Body of pancreas (tissue), 4 donors: ENCODE results near the gene NFIA. TPM values are rescaled to one million over a fixed set of nuclear protein-coding genes. Genes with fewer than 3 reads are reported as not detected.

Experiments
- ATAC-seq: fragments of 150-250 bp; one replicate; pipeline ENCODE4 v1.9.1; 2016
- DNase-seq, 4 donors: peaks; one replicate each; pipeline ENCODE4 v3.0.0-alpha.2; 2019
- H3K27ac ChIP-seq, 4 donors: fragments of 200-600 bp; sonication (generic); 1 replicate in 3 of 4; 2 replicates in 1 of 4; pipeline versions ENCODE4 v1.5.1 to v1.6.1; 2016 to 2019; ENCODE audit warnings: mild to moderate bottlenecking in 1 of 4, mixed read lengths in 1 of 4, moderate library complexity in 1 of 4
- H3K27me3 ChIP-seq, 2 donors: fragments of 200-600 bp; sonication (generic); one replicate each; pipeline ENCODE4 v1.6.0; 2016; ENCODE audit warnings: mild to moderate bottlenecking in 1 of 2
- H3K36me3 ChIP-seq, 2 donors: fragments of 200-600 bp; sonication (generic); replicated peaks in 1 of 2; 2 replicates each; pipeline ENCODE4 v1.5.1; 2016; ENCODE audit warnings: low read depth in 2 of 2; ENCODE audit not compliant: insufficient read depth in 1 of 2
- H3K4me1 ChIP-seq: fragments of 200-600 bp; sonication (generic); one replicate; pipeline ENCODE4 v1.6.0; 2016
- H3K4me3 ChIP-seq, 2 donors: fragments of 200-600 bp; sonication (generic); 1 replicate in 1 of 2; 2 replicates in 1 of 2; pipeline ENCODE4 v1.5.1; 2016 to 2019
- H3K9me3 ChIP-seq, 3 donors: fragments of 200-600 bp; sonication (generic); 1 replicate in 2 of 3; 2 replicates in 1 of 3; pipeline ENCODE4 v1.5.1; 2016
- CTCF ChIP-seq, 7 experiments: fragments of 450-650 bp in 4 of 7; fragments of 200-600 bp in 3 of 7; sonication (generic) in 3 of 7; IDR thresholded peaks; one replicate each; pipeline ENCODE4 v1.5.1; 2016 to 2019; ENCODE audit warnings: antibody characterized with exemption in 7 of 7
- POLR2A ChIP-seq, 3 donors: fragments of 450-650 bp; IDR thresholded peaks; one replicate each; pipeline ENCODE4 v1.6.1; 2016; ENCODE audit warnings: antibody characterized with exemption in 3 of 3, mild to moderate bottlenecking in 2 of 3
- WGBS, 2 donors: methylation state at CpG; one replicate each; pipeline ENCODE4 v1.1.5; 2017; 5-methylcytosine and 5-hydroxymethylcytosine counted together
- intact Hi-C: fragments of 100-400 bp; cut with DNase I; formaldehyde crosslinking; loops from one replicate; pipeline ENCODE4 v1.15.1; 2023
- total RNA-seq, 2 donors: library from RNA; depleted of rRNA; stranded (reverse); fragments of >200 nt; gene quantifications; one replicate each; pipeline ENCODE4 v1.1.0, GENCODE V29; 2016

Gene NFIA
- total RNA-seq, 2 donors from 2014 or later = 21.5 to 32.3 TPM

- Histone ChIP-seq H3K36me3 (no peaks in the 10 kb centered on the region), H3K27ac (peak overlapping the region; percentile 33 to 67 (median 46)), H3K27me3 (no peaks in the 10 kb centered on the region), H3K4me3 (no peak overlapping the region), H3K9me3 (no peaks in the 10 kb centered on the region), H3K4me1 (peaks cover 26% of the 10 kb centered on the region)
- intact Hi-C loops = no loop called here
- DNase-seq (no peak), ATAC-seq (no peak)
- WGBS, 2 donors = 70 to 83% methylated on average over 2 of the region's 2 CpGs
- TF ChIP-seq CTCF (IDR thresholded peaks at IDR 0.05) (no peak), POLR2A (IDR thresholded peaks at IDR 0.05) (no peak)
Observed at GRCh38 chr1:61287014-61287413, 204.7 kb downstream of the NFIA start.

GRCh38 chr1:61287734-61288133 lies 205.4 kb downstream of the NFIA start:
- TF ChIP-seq POLR2A (IDR thresholded peaks at IDR 0.05) (no peak), CTCF (IDR thresholded peaks at IDR 0.05) (peak in 3 of 7 experiments; percentile 4 to 10 (median 7))
- Histone ChIP-seq H3K4me1 (peaks cover 26% of the 10 kb centered on the region), H3K36me3 (no peaks in the 10 kb centered on the region), H3K9me3 (no peaks in the 10 kb centered on the region), H3K27me3 (no peaks in the 10 kb centered on the region), H3K27ac (peak overlapping the region in 3 of 4 donors; percentile 33 to 67 (median 57)), H3K4me3 (no peak overlapping the region)
- DNase-seq = no peak
- intact Hi-C loops = no loop called here
- peak; percentile 82 for ATAC-seq
- WGBS, 2 donors = 54 to 57% methylated on average over 2 of the region's 2 CpGs

- DNase-seq = no peak
- Histone ChIP-seq H3K27ac (peak overlapping the region in 1 of 4 donors; percentile 57), H3K9me3 (no peaks in the 10 kb centered on the region), H3K4me1 (peaks cover 26% of the 10 kb centered on the region), H3K27me3 (no peaks in the 10 kb centered on the region), H3K36me3 (no peaks in the 10 kb centered on the region), H3K4me3 (no peak overlapping the region)
- TF ChIP-seq CTCF (IDR thresholded peaks at IDR 0.05) = no peak
- TF ChIP-seq POLR2A (IDR thresholded peaks at IDR 0.05) = no peak
- ATAC-seq = no peak
- WGBS, 2 donors = 79 to 87% methylated on average over 4 of the region's 4 CpGs
- intact Hi-C loops = no loop called here
Observed at GRCh38 chr1:61289232-61290098, 207.1 kb downstream of the NFIA start.

GRCh38 chr1:61290525-61290924 lies 208.2 kb downstream of the NFIA start:
- no peak for DNase-seq
- Histone ChIP-seq H3K27ac (no peak overlapping the region), H3K36me3 (no peaks in the 10 kb centered on the region), H3K9me3 (no peaks in the 10 kb centered on the region), H3K4me1 (peaks cover 20% of the 10 kb centered on the region), H3K4me3 (no peak overlapping the region), H3K27me3 (no peaks in the 10 kb centered on the region)
- intact Hi-C loops = no loop called here
- TF ChIP-seq POLR2A (IDR thresholded peaks at IDR 0.05) (no peak), CTCF (IDR thresholded peaks at IDR 0.05) (no peak)
- no peak for ATAC-seq
- WGBS, 2 donors = 67 to 77% methylated on average over 3 of the region's 3 CpGs

GRCh38 chr1:61293197-61293596 lies 210.8 kb downstream of the NFIA start:
- no peak for ATAC-seq
- intact Hi-C loops = no loop called here
- 93 to 94% methylated on average over 2 of the region's 2 CpGs for WGBS, 2 donors

More at GRCh38 chr1:61293197-61293596, 210.8 kb downstream of the NFIA start:
- Histone ChIP-seq H3K9me3 (no peaks in the 10 kb centered on the region), H3K4me3 (no peak overlapping the region), H3K36me3 (no peaks in the 10 kb centered on the region), H3K27ac (no peak overlapping the region), H3K27me3 (no peaks in the 10 kb centered on the region), H3K4me1 (peaks cover 12% of the 10 kb centered on the region)
- TF ChIP-seq CTCF (IDR thresholded peaks at IDR 0.05) = no peak
- TF ChIP-seq POLR2A (IDR thresholded peaks at IDR 0.05) = no peak
- DNase-seq = no peak
